WERI-Rb-1 (cell line): ENCODE measurements around the gene NFYC.

Source experiments
- DNase-seq: peaks from one replicate; pipeline ENCODE4 v3.0.0-alpha.2; 2020
- H3K27ac ChIP-seq: fragments of 250-450 bp; sonication (Bioruptor Pico); 2 replicates; pipeline ENCODE4 v1.5.1; 2020; ENCODE audit warnings: mild to moderate bottlenecking, moderate library complexity
- H3K27me3 ChIP-seq: fragments of 250-450 bp; sonication (Bioruptor Pico); 2 replicates; pipeline ENCODE4 v1.5.1; 2021; ENCODE audit warnings: mild to moderate bottlenecking, low read depth, moderate library complexity; ENCODE audit not compliant: insufficient read depth, severe bottlenecking
- H3K36me3 ChIP-seq: fragments of 250-450 bp; sonication (Bioruptor Pico); 2 replicates; pipeline ENCODE4 v1.5.1; 2020; ENCODE audit warnings: mild to moderate bottlenecking, moderate library complexity
- H3K4me3 ChIP-seq: 2 replicates; pipeline ENCODE4 v1.5.1; 2011; ENCODE audit warnings: low read depth, mild to moderate bottlenecking, control low read depth, low read length
- H3K9me3 ChIP-seq: fragments of 250-450 bp; sonication (Bioruptor Pico); 2 replicates; pipeline ENCODE4 v1.5.1; 2021; ENCODE audit warnings: mild to moderate bottlenecking, moderate library complexity; ENCODE audit not compliant: severe bottlenecking
- CTCF ChIP-seq: IDR thresholded peaks from 2 replicates; pipeline ENCODE4 v1.5.1; 2011; ENCODE audit warnings: low read depth, mild to moderate bottlenecking, control low read depth, inconsistent platforms, low read length

NFYC gene

GRCh38 chr1:40691538-40692428 lies at the start of gene NFYC:
Gene NFYC, plus strand, starts transcription at chr1:40691704. Its CDS starts 47,140 bp downstream, at chr1:40738844.
- peak; percentile 96 for DNase-seq
- Histone ChIP-seq H3K36me3 (peaks cover 10% of the 10 kb centered on the region), H3K4me3 (peak within 1 kb of the TSS; percentile 63), H3K9me3 (no peaks in the 10 kb centered on the region), H3K27me3 (no peaks in the 10 kb centered on the region), H3K27ac (peak within 1 kb of the TSS; percentile 97)
- no peak for TF ChIP-seq CTCF

GRCh38 chr1:40645118-40645680 lies 46.3 kb upstream of the NFYC start:
- Histone ChIP-seq H3K4me3 (no peak overlapping the region), H3K27me3 (no peaks in the 10 kb centered on the region), H3K36me3 (no peaks in the 10 kb centered on the region), H3K27ac (no peak overlapping the region), H3K9me3 (no peaks in the 10 kb centered on the region)
- no peak for DNase-seq
- no peak for TF ChIP-seq CTCF

GRCh38 chr1:40646315-40646714 lies 45.2 kb upstream of the NFYC start:
- no peak for TF ChIP-seq CTCF
- no peak overlapping the region for H3K27ac ChIP-seq
- no peaks in the 10 kb centered on the region for H3K36me3 ChIP-seq
- H3K27me3 ChIP-seq, result no peaks in the 10 kb centered on the region
- no peak for DNase-seq
- H3K4me3 ChIP-seq, result no peak overlapping the region
- no peaks in the 10 kb centered on the region for H3K9me3 ChIP-seq

DNA sequence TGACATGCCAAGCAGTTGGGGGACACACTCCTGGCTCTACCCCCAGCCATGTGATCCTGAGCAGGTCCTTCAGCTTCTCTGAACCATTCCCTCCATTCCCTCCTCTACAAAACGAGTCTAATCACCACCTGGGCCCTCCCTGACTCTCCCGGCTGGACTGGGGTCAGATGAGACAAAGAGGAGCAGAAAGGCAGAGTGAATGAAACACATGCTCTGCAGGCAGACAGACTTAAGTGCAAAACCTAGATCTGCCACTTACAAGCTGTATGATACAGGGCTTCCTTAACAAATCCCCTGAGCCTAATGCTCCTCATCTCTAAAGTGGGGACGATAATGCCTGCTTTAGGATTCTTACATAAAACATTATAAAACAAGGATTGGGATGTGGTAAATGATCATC lies 43.3 kb upstream of the NFYC start:
- Histone ChIP-seq H3K27ac (peak overlapping the region; percentile 73), H3K36me3 (no peaks in the 10 kb centered on the region), H3K9me3 (no peaks in the 10 kb centered on the region), H3K4me3 (no peak overlapping the region), H3K27me3 (no peaks in the 10 kb centered on the region)
- TF ChIP-seq CTCF, result no peak
- DNase-seq, result peak; percentile 57

- Histone ChIP-seq H3K4me3 (no peak overlapping the region), H3K36me3 (no peaks in the 10 kb centered on the region), H3K27me3 (no peaks in the 10 kb centered on the region), H3K9me3 (no peaks in the 10 kb centered on the region), H3K27ac (no peak overlapping the region)
- no peak for DNase-seq
- TF ChIP-seq CTCF, result no peak
Measured at GRCh38 chr1:40648928-40649591, 42.4 kb upstream of the NFYC start.
